Measurements from ENCODE around the gene SRA1.
A peak's percentile ranks its signal among the peaks of the same experiment; 100 is the strongest.

The SRA1 gene

DNA sequence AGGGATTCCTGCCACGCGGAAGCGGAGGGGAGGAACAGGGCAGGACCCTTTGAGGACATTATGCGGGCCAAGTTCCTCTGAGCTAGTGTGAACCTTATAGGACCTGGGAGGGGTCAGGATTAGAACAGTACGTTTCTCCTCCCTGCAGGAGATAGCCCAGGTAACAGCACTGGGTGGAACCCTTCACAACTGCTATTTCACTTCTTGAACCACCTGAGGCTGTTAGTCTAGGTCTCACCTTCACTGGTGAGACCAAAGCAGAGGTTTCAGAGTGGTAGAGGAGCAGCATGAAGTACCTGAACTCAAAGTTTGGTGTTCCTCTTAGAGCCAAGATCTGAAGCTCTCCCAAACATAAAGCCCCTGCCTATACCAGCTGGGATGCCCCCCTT, 9.0 kb downstream of the SRA1 start:
- peak overlapping the region; percentile 40 to 43 for H3K4me3 ChIP-seq (replicated peaks in 1 of 2; ENCODE audit: low read depth in 2 of 2, low read length in 2 of 2)
- no peak for DNase-seq (ENCODE audit: low read depth in 2 of 2)
- TF ChIP-seq, protein P1, sequence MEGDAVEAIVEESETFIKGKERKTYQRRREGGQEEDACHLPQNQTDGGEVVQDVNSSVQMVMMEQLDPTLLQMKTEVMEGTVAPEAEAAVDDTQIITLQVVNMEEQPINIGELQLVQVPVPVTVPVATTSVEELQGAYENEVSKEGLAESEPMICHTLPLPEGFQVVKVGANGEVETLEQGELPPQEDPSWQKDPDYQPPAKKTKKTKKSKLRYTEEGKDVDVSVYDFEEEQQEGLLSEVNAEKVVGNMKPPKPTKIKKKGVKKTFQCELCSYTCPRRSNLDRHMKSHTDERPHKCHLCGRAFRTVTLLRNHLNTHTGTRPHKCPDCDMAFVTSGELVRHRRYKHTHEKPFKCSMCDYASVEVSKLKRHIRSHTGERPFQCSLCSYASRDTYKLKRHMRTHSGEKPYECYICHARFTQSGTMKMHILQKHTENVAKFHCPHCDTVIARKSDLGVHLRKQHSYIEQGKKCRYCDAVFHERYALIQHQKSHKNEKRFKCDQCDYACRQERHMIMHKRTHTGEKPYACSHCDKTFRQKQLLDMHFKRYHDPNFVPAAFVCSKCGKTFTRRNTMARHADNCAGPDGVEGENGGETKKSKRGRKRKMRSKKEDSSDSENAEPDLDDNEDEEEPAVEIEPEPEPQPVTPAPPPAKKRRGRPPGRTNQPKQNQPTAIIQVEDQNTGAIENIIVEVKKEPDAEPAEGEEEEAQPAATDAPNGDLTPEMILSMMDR (IDR thresholded peaks at IDR 0.05; ENCODE audit: low read depth, low read length): no peak

DNA sequence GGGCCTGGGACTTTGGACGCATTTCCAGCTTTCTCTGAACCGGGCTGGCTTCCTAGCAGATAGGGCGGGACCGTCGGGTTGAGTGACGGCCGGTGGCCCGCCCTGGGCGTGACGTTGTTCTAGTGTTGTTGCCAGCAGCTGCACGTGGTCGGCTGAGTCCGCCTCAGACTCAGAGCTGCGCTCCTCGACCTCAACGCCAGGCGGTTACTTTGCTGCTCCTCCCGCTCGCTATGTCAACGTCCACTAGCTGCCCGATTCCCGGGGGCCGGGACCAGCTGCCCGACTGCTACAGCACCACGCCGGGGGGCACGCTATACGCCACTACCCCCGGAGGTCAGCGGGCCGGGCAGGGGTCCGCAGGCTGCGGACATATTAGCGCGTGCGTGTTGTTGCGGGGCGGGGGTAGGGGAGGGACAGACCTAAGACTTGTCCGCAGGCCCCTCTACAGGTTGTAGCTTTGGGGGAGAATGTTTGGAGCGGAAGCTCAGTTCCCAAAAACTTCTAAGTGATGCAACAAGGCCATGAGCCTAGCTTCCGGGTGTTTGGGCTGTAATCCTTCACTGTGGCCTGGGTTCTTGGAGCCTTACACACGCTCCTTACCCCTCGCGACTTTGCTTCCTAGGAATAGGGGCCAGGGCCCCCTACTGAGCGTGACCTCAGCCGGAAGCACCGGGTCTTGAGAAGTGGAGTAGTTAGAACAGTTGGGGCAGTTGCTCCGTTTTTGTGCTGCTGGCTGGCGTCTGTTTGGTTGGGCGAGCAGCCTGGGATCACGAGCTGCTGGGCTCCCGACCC, 9.6 kb downstream of the SRA1 start, which contains the start of gene EIF4EBP3:
Gene EIF4EBP3, plus strand, starts transcription at position 155 of the 792 bp plus-strand sequence. Its CDS starts 76 bp downstream, at position 231.
- TF ChIP-seq, protein P1 (IDR thresholded peaks at IDR 0.05; ENCODE audit: low read depth, low read length): peak; percentile 71
- peak within 1 kb of the TSS; percentile 40 to 43 for H3K4me3 ChIP-seq (replicated peaks in 1 of 2; ENCODE audit: low read depth in 2 of 2, low read length in 2 of 2)
- peak; percentile 96 to 98 for DNase-seq (ENCODE audit: low read depth in 2 of 2)

DNA sequence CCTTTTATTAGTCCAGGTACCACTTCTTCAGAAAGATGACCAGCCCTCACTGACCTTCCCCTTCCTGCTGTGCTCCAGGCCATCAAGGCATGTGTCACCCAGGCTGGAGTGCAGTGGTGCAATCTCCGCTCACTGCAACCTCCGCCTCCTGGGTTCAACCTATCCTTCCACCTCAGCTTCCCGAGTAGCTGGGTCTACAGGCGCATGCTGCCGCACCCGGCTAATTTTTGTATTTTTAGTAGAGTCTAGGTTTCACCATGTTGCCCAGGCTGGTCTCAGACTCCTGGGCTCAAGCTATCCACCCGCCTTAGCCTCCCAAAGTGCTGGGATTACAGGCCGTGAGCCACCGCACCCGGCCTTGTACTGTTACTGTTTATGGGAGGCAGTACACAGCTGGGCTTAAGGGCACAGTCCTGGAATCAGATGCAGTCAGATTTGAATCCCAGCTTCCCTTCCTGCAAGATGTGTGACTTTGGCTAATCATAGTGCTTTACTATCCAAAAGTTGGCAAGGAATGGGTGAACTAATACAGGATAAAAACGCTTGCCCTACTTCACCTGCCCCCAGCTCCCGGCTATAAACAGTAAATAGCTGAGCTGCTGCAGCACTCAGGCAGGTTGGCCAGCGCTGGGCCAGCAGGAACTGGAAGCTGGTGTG, 10.3 kb downstream of the SRA1 start:
- H3K4me3 ChIP-seq (replicated peaks in 1 of 2; ENCODE audit: low read depth in 2 of 2, low read length in 2 of 2): no peak overlapping the region
- TF ChIP-seq, protein P1 (IDR thresholded peaks at IDR 0.05; ENCODE audit: low read depth, low read length): no peak
- DNase-seq (ENCODE audit: low read depth in 2 of 2): peak in 1 of 2 donors; percentile 12

DNA sequence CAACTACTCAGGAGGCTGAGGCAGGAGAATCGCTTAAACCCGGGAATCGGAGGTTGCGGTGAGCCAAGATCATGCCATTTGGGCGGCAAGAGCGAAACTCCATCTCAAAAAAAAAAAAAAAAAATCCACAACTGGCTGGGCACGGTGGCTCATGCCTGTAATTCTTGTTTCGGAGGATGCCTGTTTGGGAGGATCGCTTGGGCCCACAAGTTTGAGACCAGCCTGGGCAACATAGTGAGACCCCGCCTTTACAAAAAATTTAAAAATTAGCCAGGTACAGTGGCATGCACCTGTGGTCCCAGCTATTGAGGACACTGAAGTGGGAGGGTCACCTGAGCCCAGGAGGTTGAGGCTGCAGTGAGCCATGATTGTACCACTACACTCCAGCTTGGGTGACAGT, 11.7 kb downstream of the SRA1 start:
- TF ChIP-seq, protein P1 (IDR thresholded peaks at IDR 0.05; ENCODE audit: low read depth, low read length): no peak
- DNase-seq (ENCODE audit: low read depth in 2 of 2): no peak
- no peak overlapping the region for H3K4me3 ChIP-seq (replicated peaks in 1 of 2; ENCODE audit: low read depth in 2 of 2, low read length in 2 of 2)

DNA sequence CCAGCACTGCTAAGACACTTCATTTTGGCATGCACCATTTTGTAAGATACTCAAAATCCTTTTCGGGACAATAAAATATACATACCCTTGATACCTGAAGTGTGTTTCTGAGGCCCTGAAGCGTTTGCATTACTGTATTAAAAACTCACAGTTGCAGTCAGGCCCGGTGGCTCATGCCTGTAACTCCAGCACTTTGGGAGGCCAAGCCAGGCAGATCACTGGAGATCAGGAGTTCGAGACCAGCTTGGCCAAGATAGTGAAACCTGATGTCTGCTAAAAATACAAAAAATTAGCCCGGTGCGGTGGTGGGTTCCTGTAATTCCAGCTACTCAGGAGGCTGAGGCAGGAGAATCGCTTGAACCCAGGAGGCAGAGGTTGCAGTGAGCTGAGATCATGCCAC, 12.3 kb downstream of the SRA1 start:
- no peak overlapping the region for H3K4me3 ChIP-seq (replicated peaks in 1 of 2; ENCODE audit: low read depth in 2 of 2, low read length in 2 of 2)
- no peak for DNase-seq (ENCODE audit: low read depth in 2 of 2)
- TF ChIP-seq, protein P1 (IDR thresholded peaks at IDR 0.05; ENCODE audit: low read depth, low read length): no peak

DNA sequence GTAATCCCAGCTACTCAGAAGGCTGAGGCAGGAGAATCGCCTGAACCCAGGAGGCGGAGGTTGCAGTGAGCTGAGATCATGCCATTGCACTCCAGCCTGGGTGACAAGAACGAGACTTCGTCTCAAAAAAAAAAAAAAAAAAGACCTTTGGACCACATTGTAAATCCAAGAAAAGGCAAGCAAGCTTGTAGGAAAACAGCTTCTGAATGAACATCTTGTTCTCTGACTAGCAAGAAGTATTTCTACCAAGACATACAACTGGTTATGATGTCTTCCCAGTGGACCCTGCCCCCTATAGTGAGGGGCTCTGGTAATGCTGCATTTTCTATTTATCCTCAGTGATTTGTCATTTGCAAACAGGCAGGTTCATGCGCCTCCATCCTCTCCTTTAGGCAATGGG, 14.3 kb downstream of the SRA1 start:
- TF ChIP-seq, protein P1 (IDR thresholded peaks at IDR 0.05; ENCODE audit: low read depth, low read length): no peak
- no peak for DNase-seq (ENCODE audit: low read depth in 2 of 2)
- H3K4me3 ChIP-seq (replicated peaks in 1 of 2; ENCODE audit: low read depth in 2 of 2, low read length in 2 of 2): no peak overlapping the region

Data from cardiac fibroblast (primary cell).